Endothelial cell (in vitro differentiated cells): ENCODE results near the gene C9orf50. TPM values are rescaled to one million over a fixed set of nuclear protein-coding genes. Genes with fewer than 3 reads are reported as not detected.

Source experiments
- DNase-seq: peaks from one replicate; pipeline ENCODE4 v3.0.0; 2021; ENCODE audit warnings: low spot score
- H3K27ac Mint-ChIP-seq: one replicate; pipeline ENCODE4 v1.8.0; 2021; ENCODE audit warnings: mixed read lengths, inconsistent platforms; ENCODE audit not compliant: unreplicated experiment
- H3K27me3 Mint-ChIP-seq: one replicate; pipeline ENCODE4 v1.8.0; 2021; ENCODE audit warnings: mild to moderate bottlenecking, moderate library complexity, mixed read lengths, inconsistent platforms; ENCODE audit not compliant: unreplicated experiment
- H3K36me3 Mint-ChIP-seq: one replicate; pipeline ENCODE4 v1.8.0; 2021; ENCODE audit warnings: mild to moderate bottlenecking, low read depth, mixed read lengths, inconsistent platforms; ENCODE audit not compliant: unreplicated experiment
- H3K4me1 Mint-ChIP-seq: one replicate; pipeline ENCODE4 v1.8.0; 2021; ENCODE audit warnings: mild to moderate bottlenecking, mixed read lengths, inconsistent platforms; ENCODE audit not compliant: unreplicated experiment
- H3K4me3 Mint-ChIP-seq: one replicate; pipeline ENCODE4 v1.8.0; 2021; ENCODE audit warnings: mild to moderate bottlenecking, mixed read lengths, inconsistent platforms; ENCODE audit not compliant: unreplicated experiment
- H3K9me3 Mint-ChIP-seq: one replicate; pipeline ENCODE4 v1.8.0; 2021; ENCODE audit warnings: mixed read lengths, inconsistent platforms; ENCODE audit not compliant: unreplicated experiment
- CTCF ChIP-seq: fragments of 200-600 bp; sonication (generic); IDR thresholded peaks from one replicate; pipeline ENCODE4 v1.5.0; 2021; ENCODE audit warnings: antibody characterized with exemption; ENCODE audit not compliant: unreplicated experiment
- total RNA-seq: library from RNA; stranded (reverse); fragmentation: NEBNext Ultra II Directional; extraction: Animal tissue kit (Norgen Biotek cat#: 25700); gene quantifications from one replicate; pipeline ENCODE4 v1.2.1, GENCODE V29; 2021; ENCODE audit not compliant: unreplicated experiment

C9orf50 gene
- total RNA-seq, 1 donor from 2014 or later: not detected

- peaks cover 9% of the 10 kb centered on the region for H3K4me1 Mint-ChIP-seq
- peaks cover 6% of the 10 kb centered on the region for H3K27me3 Mint-ChIP-seq
- H3K9me3 Mint-ChIP-seq: no peaks in the 10 kb centered on the region
- no peak for DNase-seq
- no peak for TF ChIP-seq CTCF
- no peaks in the 10 kb centered on the region for H3K36me3 Mint-ChIP-seq
- H3K4me3 Mint-ChIP-seq: no peak overlapping the region
- H3K27ac Mint-ChIP-seq: no peak overlapping the region
Observed at GRCh38 chr9:129566563-129567266, 54.2 kb downstream of the C9orf50 start.

- Mint-ChIP-seq H3K27me3 (peaks cover 11% of the 10 kb centered on the region), H3K9me3 (no peaks in the 10 kb centered on the region)
- TF ChIP-seq CTCF: no peak
Observed at GRCh38 chr9:129562917-129563316, 58.0 kb downstream of the C9orf50 start.

GRCh38 chr9:129562514-129562913 is 58.4 kb downstream of the C9orf50 start:
- Mint-ChIP-seq H3K27ac (no peak overlapping the region), H3K4me3 (no peak overlapping the region), H3K27me3 (peaks cover 11% of the 10 kb centered on the region), H3K9me3 (no peaks in the 10 kb centered on the region), H3K4me1 (peaks cover 10% of the 10 kb centered on the region), H3K36me3 (no peaks in the 10 kb centered on the region)
- no peak for DNase-seq
- TF ChIP-seq CTCF: no peak

More at GRCh38 chr9:129562917-129563316, 58.0 kb downstream of the C9orf50 start:
- no peak overlapping the region for H3K4me3 Mint-ChIP-seq
- peaks cover 9% of the 10 kb centered on the region for H3K4me1 Mint-ChIP-seq
- no peak for DNase-seq
- no peak overlapping the region for H3K27ac Mint-ChIP-seq
- no peaks in the 10 kb centered on the region for H3K36me3 Mint-ChIP-seq

Other genes with a start within 250 kb of the C9orf50 start
- 16.7 TPM for gene NTMT1, start 5.1 kb upstream of the C9orf50 start, total RNA-seq
- 26.2 TPM for gene ASB6, start 21.1 kb upstream of the C9orf50 start, total RNA-seq
- gene PRRX2, start 44.5 kb upstream of the C9orf50 start, total RNA-seq: 0.21 TPM
- 0.15 TPM for gene PTGES, start 131.9 kb upstream of the C9orf50 start, total RNA-seq
- 22.8 TPM for gene TOR1B, start 182.1 kb upstream of the C9orf50 start, total RNA-seq
- gene TOR1A, start 203.0 kb upstream of the C9orf50 start, total RNA-seq: 58.0 TPM
- gene C9orf78, start 214.2 kb upstream of the C9orf50 start, total RNA-seq: 29.1 TPM
- 21.7 TPM for gene USP20, start 214.4 kb upstream of the C9orf50 start, total RNA-seq